GM12878 (cell line): Measurements from ENCODE around the gene SYN1.

Source experiments
- CTCF ChIP-seq, 3 experiments: IDR thresholded peaks in 2 of 3; conservative IDR thresholded peaks in 1 of 3; 2 replicates each; pipeline ENCODE4 v1.5.1; 2011; ENCODE audit warnings: low read depth in 3 of 3, low read length in 3 of 3, mild to moderate bottlenecking in 3 of 3, control low read depth in 2 of 3, moderate library complexity in 2 of 3, inconsistent platforms in 1 of 3, mixed read lengths in 1 of 3; ENCODE audit not compliant: control insufficient read depth in 2 of 3, insufficient read depth in 1 of 3; ENCODE audit errors: extremely low read depth in 1 of 3
- EP300 ChIP-seq, 2 experiments: fragments of 150-350 bp in 1 of 2; IDR thresholded peaks; 2 replicates each; pipeline ENCODE4 v1.6.1; 2011 to 2012; ENCODE audit warnings: low read depth in 2 of 2, low read length in 2 of 2, borderline replicate concordance in 1 of 2, improper control_type of control experiment in 1 of 2, inconsistent platforms in 1 of 2; ENCODE audit not compliant: control insufficient read depth in 1 of 2
- EZH2 ChIP-seq: IDR thresholded peaks from 2 replicates; pipeline ENCODE4 v1.6.1; 2012; ENCODE audit warnings: low read depth, mild to moderate bottlenecking, control low read depth, inconsistent platforms, low read length, borderline replicate concordance; ENCODE audit not compliant: control insufficient read depth

DNA sequence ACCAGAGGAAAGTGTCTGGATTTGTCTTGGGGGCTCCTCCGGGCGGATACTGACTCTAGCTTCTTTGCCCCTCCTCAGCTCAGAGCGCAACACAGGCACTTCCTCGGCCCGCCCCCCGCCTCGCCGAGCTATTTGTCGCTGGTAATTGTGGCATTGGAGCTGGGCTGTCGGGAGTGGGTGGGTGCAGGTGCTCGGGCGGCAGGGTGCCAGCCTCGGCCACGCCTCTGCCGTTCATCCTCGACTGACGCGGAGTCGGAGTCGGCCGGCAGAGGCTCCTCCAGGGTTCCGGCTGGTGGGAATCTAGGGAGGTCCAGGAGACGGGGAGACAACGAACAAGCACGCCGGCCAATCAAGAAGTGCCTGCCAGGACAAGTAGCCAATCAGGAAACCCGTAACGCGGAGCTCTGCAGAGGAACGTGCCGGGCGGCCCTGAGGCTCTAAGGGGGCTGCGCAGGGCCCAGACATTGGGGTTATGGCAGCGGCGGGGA lies 3.9 kb upstream of the SYN1 start:
- TF ChIP-seq CTCF (IDR thresholded peaks at IDR 0.05 in 2 of 3, conservative IDR thresholded peaks at IDR 0.05 in 1 of 3; ENCODE audit: control insufficient read depth in 2 of 3, extremely low read depth in 1 of 3, insufficient read depth in 1 of 3, low read depth in 3 of 3, low read length in 3 of 3), result no peak
- no peak for TF ChIP-seq EZH2
- no peak for TF ChIP-seq EP300 (IDR thresholded peaks at IDR 0.05; ENCODE audit: borderline replicate concordance in 1 of 2, control insufficient read depth in 1 of 2, low read depth in 2 of 2, low read length in 2 of 2)
